MM.1S (cell line): ENCODE measurements around the gene C20orf202.

Source experiments
- DNase-seq: peaks from one replicate; pipeline ENCODE4 v3.0.0-alpha.2; 2015
- H2AFZ ChIP-seq: fragments of 300-600 bp; sonication (generic); 2 replicates; pipeline ENCODE4 v1.6.0; 2016; ENCODE audit warnings: antibody characterized with exemption, low read length
- H3F3A ChIP-seq: fragments of 300-600 bp; sonication (generic); 2 replicates; pipeline ENCODE4 v1.6.1; 2016; ENCODE audit warnings: mild to moderate bottlenecking, antibody characterized with exemption, low read length, moderate library complexity, mixed read lengths; ENCODE audit not compliant: insufficient read depth
- H3K27ac ChIP-seq: fragments of 300-600 bp; sonication (generic); 2 replicates; pipeline ENCODE4 v1.5.1; 2016; ENCODE audit warnings: mild to moderate bottlenecking, low read length
- H3K27me3 ChIP-seq: fragments of 300-600 bp; sonication (generic); replicated peaks from 2 replicates; pipeline ENCODE4 v1.6.0; 2016; ENCODE audit warnings: low read length; ENCODE audit not compliant: insufficient read depth
- H3K36me3 ChIP-seq: fragments of 300-600 bp; sonication (generic); replicated peaks from 2 replicates; pipeline ENCODE4 v1.6.1; 2016; ENCODE audit warnings: mild to moderate bottlenecking, low read length, mixed read lengths; ENCODE audit not compliant: insufficient read depth
- H3K4me1 ChIP-seq: fragments of 300-600 bp; sonication (generic); 2 replicates; pipeline ENCODE4 v1.6.1; 2016; ENCODE audit warnings: low read length, mixed read lengths
- H3K4me2 ChIP-seq: fragments of 300-600 bp; sonication (generic); 2 replicates; pipeline ENCODE4 v1.6.0; 2016; ENCODE audit warnings: low read depth, low read length
- H3K4me3 ChIP-seq: fragments of 300-600 bp; sonication (generic); 2 replicates; pipeline ENCODE4 v1.5.1; 2016; ENCODE audit warnings: low read length, mixed read lengths
- H3K79me2 ChIP-seq: fragments of 300-600 bp; sonication (generic); 2 replicates; pipeline ENCODE4 v1.6.1; 2016; ENCODE audit warnings: mixed run types, low read length, mixed read lengths
- H3K9ac ChIP-seq: fragments of 300-600 bp; sonication (generic); 2 replicates; pipeline ENCODE4 v1.6.1; 2016; ENCODE audit warnings: low read length, mixed read lengths
- H3K9me2 ChIP-seq: fragments of 300-600 bp; sonication (generic); replicated peaks from 2 replicates; pipeline ENCODE4 v1.6.1; 2016; ENCODE audit warnings: mild to moderate bottlenecking, low read length, mixed read lengths; ENCODE audit not compliant: insufficient read depth
- H3K9me3 ChIP-seq: fragments of 300-600 bp; sonication (generic); replicated peaks from 2 replicates; pipeline ENCODE4 v1.6.1; 2016; ENCODE audit warnings: mild to moderate bottlenecking, low read length, mixed read lengths; ENCODE audit not compliant: insufficient read depth
- H4K20me1 ChIP-seq: fragments of 300-600 bp; sonication (generic); 2 replicates; pipeline ENCODE4 v1.6.1; 2016; ENCODE audit warnings: mild to moderate bottlenecking, low read length, moderate library complexity, mixed read lengths; ENCODE audit not compliant: insufficient read depth
- CTCF ChIP-seq: fragments of 300-600 bp; sonication (generic); IDR thresholded peaks from 2 replicates; pipeline ENCODE4 v1.5.1; 2016; ENCODE audit warnings: antibody characterized with exemption, low read length, mixed read lengths
- EZH2 ChIP-seq: fragments of 300-600 bp; sonication (generic); optimal IDR thresholded peaks from 2 replicates; pipeline ENCODE3; 2017; ENCODE audit warnings: low read depth, mild to moderate bottlenecking, antibody characterized with exemption, low read length, mixed read lengths
- EZH2phosphoT487 ChIP-seq: fragments of 300-600 bp; sonication (generic); IDR thresholded peaks from 2 replicates; pipeline ENCODE4 v1.6.1; 2018; ENCODE audit warnings: antibody characterized with exemption, low read length

The C20orf202 gene

GRCh38 chr20:1205802-1206201 is 2.5 kb downstream of the C20orf202 start:
- H3K4me1 ChIP-seq = no peaks in the 10 kb centered on the region
- H3K9me2 ChIP-seq = no peaks in the 10 kb centered on the region
- no peak for DNase-seq
- TF ChIP-seq CTCF (no peak), EZH2 (no peak), EZH2phosphoT487 (no peak)
- no peaks in the 10 kb centered on the region for H3K79me2 ChIP-seq
- no peak overlapping the region for H3K27ac ChIP-seq
- no peak overlapping the region for H2AFZ ChIP-seq
- H3K9me3 ChIP-seq = no peaks in the 10 kb centered on the region
- no peaks in the 10 kb centered on the region for H3F3A ChIP-seq
- H3K4me3 ChIP-seq = no peak overlapping the region
- H3K36me3 ChIP-seq = no peaks in the 10 kb centered on the region
- H3K27me3 ChIP-seq = no peaks in the 10 kb centered on the region
- no peaks in the 10 kb centered on the region for H4K20me1 ChIP-seq
- H3K9ac ChIP-seq = no peak overlapping the region
- H3K4me2 ChIP-seq = no peak overlapping the region

GRCh38 chr20:1206366-1207148 is 3.3 kb downstream of the C20orf202 start:
- Histone ChIP-seq H3F3A (no peaks in the 10 kb centered on the region), H3K9me2 (no peaks in the 10 kb centered on the region), H3K79me2 (no peaks in the 10 kb centered on the region), H2AFZ (no peak overlapping the region), H4K20me1 (no peaks in the 10 kb centered on the region), H3K4me3 (no peak overlapping the region), H3K27ac (no peak overlapping the region), H3K9ac (no peak overlapping the region), H3K27me3 (no peaks in the 10 kb centered on the region), H3K9me3 (no peaks in the 10 kb centered on the region), H3K4me2 (0 out of 2 replicates have a peak overlapping the region, but pooled peaks have one; percentile 10), H3K36me3 (no peaks in the 10 kb centered on the region), H3K4me1 (no peaks in the 10 kb centered on the region)
- TF ChIP-seq CTCF (no peak), EZH2 (no peak), EZH2phosphoT487 (no peak)
- no peak for DNase-seq

GRCh38 chr20:1207293-1207878 is 4.1 kb downstream of the C20orf202 start:
- no peak overlapping the region for H3K27ac ChIP-seq
- no peaks in the 10 kb centered on the region for H4K20me1 ChIP-seq
- TF ChIP-seq EZH2phosphoT487 (no peak), EZH2 (no peak), CTCF (no peak)
- no peak overlapping the region for H3K4me2 ChIP-seq
- no peak overlapping the region for H3K9ac ChIP-seq
- no peak overlapping the region for H2AFZ ChIP-seq
- no peaks in the 10 kb centered on the region for H3K36me3 ChIP-seq
- no peak for DNase-seq
- no peaks in the 10 kb centered on the region for H3F3A ChIP-seq
- no peaks in the 10 kb centered on the region for H3K27me3 ChIP-seq
- H3K4me3 ChIP-seq = no peak overlapping the region
- H3K79me2 ChIP-seq = no peaks in the 10 kb centered on the region
- no peaks in the 10 kb centered on the region for H3K4me1 ChIP-seq
- no peaks in the 10 kb centered on the region for H3K9me3 ChIP-seq
- H3K9me2 ChIP-seq = no peaks in the 10 kb centered on the region
